ENCODE data around the gene INPP5E.

The INPP5E gene

GRCh38 chr9:136379891-136380290 is 59.8 kb downstream of the INPP5E start:
- DNase-seq = no peak

DNA sequence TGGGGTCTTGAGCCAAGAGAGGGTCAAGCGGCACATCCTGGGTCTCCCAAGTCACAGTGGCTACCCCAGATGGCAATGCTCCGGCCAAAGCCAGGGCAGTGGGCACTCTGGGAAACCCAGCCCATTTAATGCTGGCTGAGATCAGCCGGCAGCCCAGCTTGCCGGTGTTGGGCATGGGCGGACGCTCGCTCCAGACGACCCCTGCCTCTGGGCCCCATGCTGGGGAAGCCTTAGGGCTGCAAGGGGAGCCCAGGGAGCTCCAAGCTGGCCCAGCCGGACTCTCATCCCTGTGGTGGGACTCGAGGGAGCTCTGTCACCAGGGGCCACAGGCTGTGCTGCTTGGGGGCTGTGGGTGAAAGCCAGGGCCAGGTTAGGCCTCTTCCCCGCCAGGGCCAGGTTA is 60.2 kb downstream of the INPP5E start:
- DNase-seq = no peak

- no peak for DNase-seq
These were observed 60.7 kb downstream of the INPP5E start for GRCh38 chr9:136379003-136379287.
